HFF-Myc (cell line): ENCODE data around the gene MOG.
"Not testable (repeated sequence)": the region's sequence is repeated elsewhere in the genome, so short reads cannot be mapped to it uniquely, and the experiment has no call there.

Source experiments
- DNase-seq: peaks from one replicate; pipeline ENCODE4 v3.0.0-alpha.2; 2011; ENCODE audit warnings: low read depth; ENCODE audit errors: extremely low read depth
- H3K4me3 ChIP-seq: replicated peaks from 2 replicates; pipeline ENCODE4 v1.5.1; 2011; ENCODE audit warnings: low read depth, mild to moderate bottlenecking, control low read depth, low read length
- TF ChIP-seq, protein P1 (sequence below): IDR thresholded peaks from 2 replicates; pipeline ENCODE4 v1.5.1; 2012; ENCODE audit warnings: mild to moderate bottlenecking, low read depth, low read length, control low read depth; ENCODE audit errors: missing control alignments

MOG gene

DNA sequence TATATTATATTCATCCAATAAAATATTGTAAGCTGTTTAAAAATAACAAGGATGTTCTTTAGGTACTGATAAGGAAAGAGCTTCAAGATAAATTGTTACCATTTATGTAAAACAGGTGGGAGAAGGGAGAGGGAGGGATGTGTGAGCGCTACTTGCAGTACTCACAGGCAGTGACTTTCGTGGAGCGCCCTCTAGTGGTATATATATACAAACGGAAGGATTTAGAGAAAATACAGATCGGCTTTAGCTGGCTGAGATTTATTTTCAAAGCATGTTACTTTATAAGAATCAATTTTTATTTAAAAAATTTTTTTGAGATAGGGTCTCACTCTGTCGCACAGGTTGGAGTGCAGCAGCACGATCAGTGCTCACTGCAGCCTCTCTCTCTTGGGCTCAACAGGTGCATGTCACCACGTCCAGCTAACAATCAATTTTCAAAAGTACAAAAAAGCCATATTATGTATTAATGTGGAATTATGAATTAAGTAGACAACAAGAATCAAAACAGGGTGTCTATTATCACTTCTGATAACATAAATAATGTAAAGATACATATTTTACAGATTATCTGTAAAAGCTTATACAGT is 3.3 kb upstream of the MOG start:
- H3K4me3 ChIP-seq, result no peak overlapping the region
- TF ChIP-seq, protein P1, sequence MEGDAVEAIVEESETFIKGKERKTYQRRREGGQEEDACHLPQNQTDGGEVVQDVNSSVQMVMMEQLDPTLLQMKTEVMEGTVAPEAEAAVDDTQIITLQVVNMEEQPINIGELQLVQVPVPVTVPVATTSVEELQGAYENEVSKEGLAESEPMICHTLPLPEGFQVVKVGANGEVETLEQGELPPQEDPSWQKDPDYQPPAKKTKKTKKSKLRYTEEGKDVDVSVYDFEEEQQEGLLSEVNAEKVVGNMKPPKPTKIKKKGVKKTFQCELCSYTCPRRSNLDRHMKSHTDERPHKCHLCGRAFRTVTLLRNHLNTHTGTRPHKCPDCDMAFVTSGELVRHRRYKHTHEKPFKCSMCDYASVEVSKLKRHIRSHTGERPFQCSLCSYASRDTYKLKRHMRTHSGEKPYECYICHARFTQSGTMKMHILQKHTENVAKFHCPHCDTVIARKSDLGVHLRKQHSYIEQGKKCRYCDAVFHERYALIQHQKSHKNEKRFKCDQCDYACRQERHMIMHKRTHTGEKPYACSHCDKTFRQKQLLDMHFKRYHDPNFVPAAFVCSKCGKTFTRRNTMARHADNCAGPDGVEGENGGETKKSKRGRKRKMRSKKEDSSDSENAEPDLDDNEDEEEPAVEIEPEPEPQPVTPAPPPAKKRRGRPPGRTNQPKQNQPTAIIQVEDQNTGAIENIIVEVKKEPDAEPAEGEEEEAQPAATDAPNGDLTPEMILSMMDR, result peak; percentile 76
- peak; percentile 48 for DNase-seq

DNA sequence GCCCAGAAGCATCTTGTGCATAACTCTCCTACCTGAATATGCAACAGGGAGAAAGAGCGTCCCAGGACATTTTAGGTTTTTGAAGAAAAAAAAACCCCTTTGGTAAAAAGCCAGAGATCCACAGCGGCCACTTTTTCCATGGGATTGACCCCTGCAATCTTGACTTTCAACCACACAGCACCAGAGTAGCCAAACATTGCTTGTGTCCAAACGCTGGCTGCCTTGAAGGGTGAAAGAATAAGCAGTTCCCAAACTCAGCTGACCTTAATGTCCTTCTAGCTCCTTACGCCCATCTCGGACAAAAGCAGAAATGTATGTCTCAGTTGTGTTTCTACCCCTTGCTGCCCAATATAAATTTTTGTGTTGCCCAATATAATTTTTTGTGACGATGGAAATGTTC is 1.2 kb upstream of the MOG start:
- no peak for DNase-seq

DNA sequence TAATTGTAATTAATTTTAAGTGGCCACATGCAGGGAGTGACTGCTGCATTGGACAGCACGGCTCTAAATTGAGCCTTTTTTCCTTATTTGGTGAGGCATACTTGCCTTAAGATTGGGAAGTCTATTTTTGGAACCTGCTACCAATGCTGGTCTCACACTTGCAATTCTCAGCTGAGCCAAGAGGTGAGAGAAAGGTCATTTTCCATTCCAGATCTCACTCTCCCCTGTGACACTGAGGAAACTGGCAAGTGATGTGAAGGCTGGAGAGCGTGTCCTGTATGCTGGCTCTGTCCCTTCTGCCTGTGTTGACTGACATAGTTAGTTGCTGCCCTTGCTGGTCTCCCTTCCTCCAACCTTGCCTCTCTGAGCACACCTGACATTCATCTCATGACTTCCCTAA is 735 bp upstream of the MOG start:
- TF ChIP-seq, protein P1, result no peak
- H3K4me3 ChIP-seq, result no peak overlapping the region
- no peak for DNase-seq

More for the DNA sequence above, 1.2 kb upstream of the MOG start:
- TF ChIP-seq, protein P1, result no peak
- no peak overlapping the region for H3K4me3 ChIP-seq

DNA sequence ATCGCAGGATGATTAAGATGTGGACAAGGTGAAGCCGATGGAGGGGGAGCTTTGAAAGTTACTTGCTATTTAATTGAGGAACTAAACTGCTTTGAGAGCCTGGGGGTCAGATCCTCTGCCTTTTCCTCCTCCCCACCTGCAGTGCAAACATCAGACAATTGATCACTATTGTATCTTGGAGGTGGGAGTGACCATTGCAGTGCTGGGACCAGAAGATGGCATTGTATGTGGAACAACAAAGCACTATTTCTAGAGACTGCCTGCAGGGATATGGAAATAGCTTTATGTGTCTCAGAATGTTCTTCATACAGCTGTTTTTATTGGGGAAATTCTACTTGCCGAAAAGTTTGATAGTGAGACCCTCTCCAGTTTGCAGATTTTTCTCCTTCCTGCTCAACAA is 4.2 kb downstream of the MOG start:
- no peak overlapping the region for H3K4me3 ChIP-seq
- DNase-seq, result no peak
- TF ChIP-seq, protein P1, result no peak

DNA sequence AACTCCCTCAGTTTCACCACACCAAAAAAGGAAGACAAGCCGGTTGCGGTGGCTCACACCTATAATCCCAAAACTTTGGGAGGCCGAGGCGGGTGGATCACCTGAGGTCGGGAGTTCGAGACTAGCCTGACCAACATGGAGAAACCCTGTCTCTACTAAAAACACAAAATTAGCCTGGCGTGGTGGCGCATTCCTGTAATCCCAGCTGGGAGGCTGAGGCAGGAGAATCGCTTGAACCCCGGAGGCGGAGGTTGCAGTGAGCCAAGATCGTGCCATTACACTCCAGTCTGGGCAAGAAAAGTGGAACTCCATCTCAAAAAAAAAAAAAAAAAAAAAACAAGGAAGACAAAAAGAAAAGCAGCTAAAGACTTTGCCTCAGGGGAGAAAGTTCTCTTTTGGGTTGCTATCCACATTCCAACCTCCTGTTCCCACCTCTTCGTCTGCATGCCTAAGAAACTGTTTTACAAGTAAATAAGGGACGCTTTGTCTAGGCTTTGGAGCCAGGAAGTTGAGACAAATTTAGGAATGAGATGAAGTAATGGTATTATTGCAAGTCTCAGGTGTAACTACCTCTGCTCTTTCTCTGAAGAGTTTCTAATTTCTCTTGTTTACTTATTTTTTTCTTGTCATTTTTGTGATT is 4.7 kb downstream of the MOG start:
- DNase-seq, H3K4me3 ChIP-seq: not testable (repeated sequence)

DNA sequence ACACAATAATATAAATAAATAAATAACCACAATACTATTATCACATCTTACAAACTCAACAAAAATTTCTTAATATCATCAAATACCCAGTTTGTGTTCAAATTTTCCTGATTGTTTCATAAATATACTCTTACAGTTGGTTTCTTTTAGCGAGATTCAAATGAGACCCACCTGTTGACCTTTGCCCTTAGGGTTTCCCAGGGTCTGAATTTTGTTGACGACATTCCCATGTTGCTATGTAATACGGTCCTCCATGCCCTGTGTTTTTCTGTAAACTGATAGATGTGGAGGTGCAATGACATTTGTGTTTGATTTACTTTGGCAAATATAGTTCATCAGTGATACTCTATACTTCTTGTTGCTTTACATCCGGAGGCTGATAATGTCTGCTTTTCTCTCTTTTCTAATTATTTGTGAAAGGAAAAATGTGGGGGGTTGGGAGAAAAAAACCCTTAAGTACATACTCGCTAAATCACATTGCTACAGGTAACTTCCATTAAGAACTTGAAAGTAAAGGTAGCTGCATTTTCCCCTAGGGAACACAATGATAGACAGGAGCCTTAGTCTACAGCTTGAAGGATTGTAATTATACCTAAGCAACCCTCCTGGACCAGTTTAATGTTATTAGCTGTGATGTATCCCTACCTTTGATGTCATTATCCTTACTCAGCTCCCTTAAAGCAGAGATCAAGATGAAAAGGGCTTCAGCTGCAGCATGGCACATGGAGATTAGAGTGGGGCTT is 6.6 kb downstream of the MOG start:
- H3K4me3 ChIP-seq, result no peak overlapping the region
- TF ChIP-seq, protein P1, result no peak
- no peak for DNase-seq
